GM12801 (cell line): ENCODE data around the gene KRT34.

Experiments
- CTCF ChIP-seq: IDR thresholded peaks from one replicate; pipeline ENCODE4 v1.5.1; 2011; ENCODE audit warnings: control low read depth; ENCODE audit not compliant: insufficient read length; ENCODE audit errors: extremely low read depth

Gene KRT34

DNA sequence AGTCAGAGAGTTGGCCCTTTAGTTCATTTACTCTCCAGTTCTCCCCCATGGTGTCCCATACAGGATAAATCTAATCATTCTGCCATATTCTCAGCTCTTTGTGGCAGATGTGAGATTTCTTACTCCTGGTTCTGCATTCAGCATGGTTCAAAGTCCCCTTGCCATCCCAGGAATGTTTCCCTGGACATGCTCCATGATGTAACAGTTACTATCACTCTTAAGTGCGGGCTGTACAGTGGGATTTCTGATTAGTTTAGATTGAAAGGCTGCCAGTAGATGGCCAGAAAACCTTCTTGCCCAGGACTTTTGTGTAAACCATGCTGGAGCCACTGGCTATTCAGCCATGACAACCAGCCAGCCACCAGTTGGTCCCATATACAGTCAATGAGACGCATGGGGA, 31.9 kb upstream of the KRT34 start:
- no peak for TF ChIP-seq CTCF

DNA sequence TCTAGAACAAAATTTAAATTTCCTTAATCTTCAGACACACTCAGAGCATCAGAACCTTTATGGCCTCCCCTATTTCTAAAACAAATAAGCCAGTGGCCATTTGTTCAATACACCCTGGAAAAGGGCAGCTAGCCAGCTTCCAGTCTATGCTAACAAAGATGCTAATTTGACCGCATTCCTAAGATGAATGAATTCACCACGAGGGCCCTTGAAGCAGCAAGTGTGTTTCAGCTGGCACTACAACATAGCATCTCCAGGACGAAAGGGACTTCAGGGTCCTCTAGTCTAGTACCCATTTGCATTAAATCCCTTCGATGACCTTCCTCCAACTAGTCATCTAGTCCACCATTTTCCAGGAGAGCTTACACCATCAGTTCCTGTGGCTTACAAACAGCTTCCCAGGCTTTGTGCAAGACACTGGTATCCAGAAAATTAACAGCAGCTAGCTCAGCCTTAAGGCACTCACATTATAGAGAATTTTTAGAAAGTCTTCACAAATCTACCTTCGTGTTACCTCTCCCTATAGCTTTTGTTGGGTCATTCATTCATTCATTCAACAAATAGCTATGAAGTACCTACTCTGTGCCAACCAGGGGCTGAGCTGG, 31.3 kb upstream of the KRT34 start:
- no peak for TF ChIP-seq CTCF

- TF ChIP-seq CTCF = no peak
Measured at GRCh38 chr17:41411072-41411840, 29.1 kb upstream of the KRT34 start.

- no peak for TF ChIP-seq CTCF
Measured at GRCh38 chr17:41407226-41407625, 25.1 kb upstream of the KRT34 start.

DNA sequence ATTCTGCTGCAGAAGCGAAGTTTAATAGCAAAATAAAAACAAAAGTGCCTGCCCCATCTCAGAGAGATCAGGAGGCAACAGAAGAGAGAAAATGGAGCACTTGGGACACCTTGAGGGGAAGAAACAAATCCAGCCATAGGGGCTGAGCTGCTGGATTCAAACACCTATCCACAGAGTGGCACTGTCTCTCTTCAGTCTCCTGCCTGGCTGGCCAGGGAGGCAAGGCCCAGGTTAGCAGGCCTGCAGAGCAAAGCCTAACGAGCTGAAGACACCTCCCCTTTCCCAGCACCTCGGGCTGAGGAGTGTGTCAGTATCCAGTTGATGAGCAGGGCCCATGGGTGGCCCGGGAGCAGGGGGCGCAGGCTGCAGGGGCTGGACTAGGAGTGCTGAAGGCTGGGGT, 24.1 kb upstream of the KRT34 start:
- no peak for TF ChIP-seq CTCF

GRCh38 chr17:41404024-41404671, 22.0 kb upstream of the KRT34 start:
- TF ChIP-seq CTCF = no peak

DNA sequence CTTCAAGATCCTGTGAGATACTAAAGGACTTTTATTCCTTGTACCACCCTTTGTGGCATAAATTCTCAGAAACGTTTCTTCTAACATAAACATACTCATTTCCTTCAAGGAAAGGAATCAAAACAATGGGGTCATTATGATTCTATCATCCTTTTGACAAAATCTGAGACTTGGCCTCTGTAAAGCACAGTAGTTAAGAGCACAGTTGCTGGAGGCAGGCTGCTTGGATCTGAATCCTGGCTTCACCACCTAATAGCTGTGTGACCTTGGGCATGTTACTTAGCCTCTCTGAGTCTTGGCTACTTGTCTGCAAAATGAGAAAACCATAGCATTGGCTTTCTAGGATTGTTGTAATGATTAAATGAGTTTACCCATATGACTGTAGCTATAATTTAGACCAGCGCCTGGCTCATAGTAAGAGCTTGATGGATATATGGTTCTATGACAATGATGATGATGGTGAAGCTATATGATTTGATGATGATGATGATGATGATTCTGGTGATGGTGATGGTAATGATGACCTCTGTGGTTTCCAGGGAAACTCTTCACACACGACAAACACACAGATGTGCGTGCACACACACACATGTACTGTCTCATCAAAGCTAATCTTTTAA, 21.4 kb upstream of the KRT34 start:
- no peak for TF ChIP-seq CTCF
